Measurements from ENCODE around the gene KLRC2.
"Not testable (repeated sequence)": the region's sequence is repeated elsewhere in the genome, so short reads cannot be mapped to it uniquely, and the experiment has no call there.

KLRC2 gene

DNA sequence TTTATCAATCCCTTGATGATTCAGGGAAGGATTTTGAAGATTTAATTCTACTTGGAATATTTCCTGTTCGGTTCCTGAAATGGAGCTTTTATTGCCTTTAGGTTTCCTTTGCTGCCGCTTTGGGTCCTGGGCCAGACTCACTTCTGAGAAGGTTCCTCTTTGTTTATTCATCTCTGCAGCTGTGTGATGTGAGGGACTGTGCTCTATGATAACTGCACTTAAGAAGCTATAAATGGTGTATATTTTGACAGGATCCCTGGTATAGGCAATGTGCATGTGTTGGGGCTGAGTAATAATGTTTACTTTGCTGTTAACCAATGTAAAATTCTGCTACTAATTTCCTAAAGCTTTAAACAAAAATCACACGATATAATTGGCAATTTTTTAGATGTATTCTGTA lies at the start of gene KLRC2:
Gene KLRC2 (minus strand): TSS at position 195 of the 400 bp plus-strand sequence. CDS start 24 bp downstream, at position 171.
- DNase-seq, result peak in 1 of 10 donors; percentile 36
- intact Hi-C loops (cut with DNase I), result not testable (repeated sequence)

- DNase-seq; intact Hi-C loops (cut with DNase I): not testable (repeated sequence)
These were observed 46.1 kb upstream of the KLRC2 start for GRCh38 chr12:10481901-10482300.

DNA sequence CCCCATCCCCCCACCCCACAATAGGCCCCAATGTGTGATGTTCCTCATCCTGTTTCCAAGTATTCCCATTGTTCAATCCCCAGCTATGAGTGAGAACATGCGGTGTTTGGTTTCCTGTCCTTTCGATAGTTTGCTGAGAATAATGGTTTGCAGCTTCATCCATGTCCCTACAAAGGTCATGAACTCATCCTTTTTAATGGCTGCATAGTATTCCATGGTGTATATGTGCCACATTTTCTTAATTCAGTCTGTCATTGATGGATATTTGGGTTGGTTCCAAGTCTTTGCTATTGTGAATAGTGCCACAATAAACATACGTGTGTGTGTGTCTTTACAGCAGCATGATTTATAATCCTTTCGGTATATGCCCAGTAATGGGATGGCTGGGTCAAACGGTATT lies 37.0 kb upstream of the KLRC2 start:
- intact Hi-C loops (cut with DNase I); DNase-seq: not testable (repeated sequence)

DNA sequence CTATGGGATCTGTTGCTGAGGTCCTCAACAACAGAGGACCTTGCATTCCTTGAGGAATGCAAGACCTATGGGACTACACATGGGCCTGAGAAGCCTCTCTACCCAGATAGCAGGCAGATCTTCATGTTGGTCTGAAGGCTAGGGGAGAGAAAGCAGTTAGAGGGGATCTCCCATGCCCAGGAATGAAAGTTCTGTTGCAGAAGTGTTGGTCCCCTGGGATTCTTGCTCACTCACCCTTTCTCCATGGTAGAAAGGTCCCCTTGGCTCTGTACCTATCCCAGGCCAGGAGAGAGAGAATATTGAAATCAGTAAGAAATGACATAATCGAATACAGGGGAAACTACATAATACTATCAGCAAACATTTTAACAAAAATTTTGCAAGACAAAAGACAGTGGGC lies 33.9 kb upstream of the KLRC2 start:
- no peak for DNase-seq
- intact Hi-C loops (cut with DNase I), result no loop called here

DNA sequence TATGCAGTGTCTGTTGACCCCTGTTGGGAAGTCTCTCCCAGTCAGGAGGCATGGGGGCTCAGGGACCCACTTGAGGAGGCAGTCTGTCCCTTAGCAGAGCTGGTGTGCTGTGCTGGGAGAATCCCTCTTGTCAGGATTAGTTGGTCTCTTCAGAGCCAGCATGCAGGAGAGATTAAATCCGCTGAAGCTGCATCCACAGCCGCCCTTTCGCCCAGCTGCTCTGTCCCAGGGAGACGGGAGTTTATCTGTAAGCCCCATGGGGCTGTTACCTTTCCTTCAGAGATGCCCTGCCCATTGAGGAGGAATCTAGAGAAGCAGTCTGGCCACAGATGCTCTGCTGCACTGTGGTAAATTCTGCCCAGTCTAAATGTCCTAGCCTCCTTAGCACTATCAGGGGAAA lies 30.5 kb upstream of the KLRC2 start:
- DNase-seq, result peak in 1 of 10 donors; percentile 72
- intact Hi-C loops (cut with DNase I), result no loop called here

GRCh38 chr12:10457760-10458159 lies 21.9 kb upstream of the KLRC2 start:
- no peak for DNase-seq
- intact Hi-C loops (cut with DNase I), result no loop called here

DNA sequence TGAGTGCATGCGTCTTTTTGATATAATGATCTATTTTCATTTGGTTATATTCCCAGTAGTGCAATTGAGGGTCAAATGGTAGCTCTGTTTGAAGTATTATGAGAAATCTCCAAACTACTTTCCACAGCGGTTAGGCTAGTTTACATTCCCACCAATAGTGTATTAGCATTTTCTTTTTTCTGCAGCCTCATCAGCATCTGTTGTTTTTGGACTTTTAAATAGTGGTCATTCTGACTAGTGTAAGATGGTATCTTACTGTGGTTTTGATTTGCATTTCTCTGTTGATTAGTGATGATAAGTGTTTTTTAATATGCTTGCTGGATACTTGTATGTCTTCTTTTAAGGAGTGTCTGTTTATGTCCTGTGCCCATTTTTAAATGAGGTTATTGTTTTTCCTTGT lies 21.0 kb upstream of the KLRC2 start:
- intact Hi-C loops (cut with DNase I), result no loop called here
- no peak for DNase-seq

GRCh38 chr12:10455766-10456165 lies 20.0 kb upstream of the KLRC2 start:
- DNase-seq, result no peak
- intact Hi-C loops (cut with DNase I), result no loop called here

GRCh38 chr12:10454531-10454930 lies 18.7 kb upstream of the KLRC2 start:
- intact Hi-C loops (cut with DNase I), result no loop called here
- DNase-seq, result no peak

GRCh38 chr12:10453156-10453555 lies 17.3 kb upstream of the KLRC2 start, which contains the start of gene KLRC1:
KLRC1 (minus strand) TSS chr12:10453377; CDS start chr12:10451156, 2,221 bp downstream.
- intact Hi-C loops (cut with DNase I), result no loop called here
- DNase-seq, result no peak

GRCh38 chr12:10448236-10448635 lies 12.4 kb upstream of the KLRC2 start:
- intact Hi-C loops (cut with DNase I), result no loop called here
- peak in 1 of 10 donors; percentile 61 for DNase-seq

- intact Hi-C loops (cut with DNase I); DNase-seq: not testable (repeated sequence)
These were observed 10.2 kb upstream of the KLRC2 start for GRCh38 chr12:10446052-10446451.

GRCh38 chr12:10441144-10441543 lies 5.3 kb upstream of the KLRC2 start:
- DNase-seq, result peak in 1 of 10 donors; percentile 52
- intact Hi-C loops (cut with DNase I), result not testable (repeated sequence)

GRCh38 chr12:10439608-10440274 lies 3.9 kb upstream of the KLRC2 start:
- intact Hi-C loops (cut with DNase I), result not testable (repeated sequence)

DNA sequence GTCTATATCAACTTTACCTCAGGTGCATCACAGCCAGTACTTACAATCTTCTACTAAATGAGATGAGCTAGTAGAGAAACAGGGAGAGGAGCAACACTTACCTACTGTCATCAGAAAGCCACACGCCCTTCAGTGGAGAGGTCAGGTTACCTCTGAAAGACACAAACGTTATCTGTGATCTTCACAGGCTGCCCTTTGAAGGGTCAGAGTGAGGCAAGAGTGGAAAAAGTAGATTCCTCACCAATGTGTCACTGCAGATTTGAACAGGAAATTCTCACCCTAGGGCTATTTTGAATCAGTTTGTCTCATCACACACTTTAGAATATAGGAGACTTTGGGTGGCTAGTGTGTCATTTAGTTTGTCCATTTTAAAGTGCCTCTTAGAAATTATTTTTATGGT lies 1.8 kb upstream of the KLRC2 start:
- intact Hi-C loops (cut with DNase I); DNase-seq: not testable (repeated sequence)

More at GRCh38 chr12:10439608-10440274, 3.9 kb upstream of the KLRC2 start:
- DNase-seq, result not testable (repeated sequence)

DNA sequence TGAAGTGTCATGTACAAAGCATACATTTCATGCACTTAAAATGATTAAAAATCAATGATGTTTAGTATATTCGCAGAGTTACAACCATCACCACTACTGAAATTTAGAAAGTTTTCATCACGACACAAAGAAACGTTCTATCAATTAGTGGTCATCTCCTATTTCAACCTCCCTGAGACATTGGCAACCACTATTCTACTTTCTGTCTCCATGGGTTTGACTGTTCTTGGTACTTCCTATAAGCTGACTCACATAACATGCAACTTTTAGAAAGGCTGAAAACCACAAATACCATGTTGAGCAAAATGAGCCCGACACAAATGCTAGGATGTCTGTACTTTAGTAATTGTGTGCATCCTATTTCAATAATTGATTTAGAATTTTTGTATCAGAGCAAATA lies 5.2 kb downstream of the KLRC2 start:
- DNase-seq; intact Hi-C loops (cut with DNase I): not testable (repeated sequence)

DNA sequence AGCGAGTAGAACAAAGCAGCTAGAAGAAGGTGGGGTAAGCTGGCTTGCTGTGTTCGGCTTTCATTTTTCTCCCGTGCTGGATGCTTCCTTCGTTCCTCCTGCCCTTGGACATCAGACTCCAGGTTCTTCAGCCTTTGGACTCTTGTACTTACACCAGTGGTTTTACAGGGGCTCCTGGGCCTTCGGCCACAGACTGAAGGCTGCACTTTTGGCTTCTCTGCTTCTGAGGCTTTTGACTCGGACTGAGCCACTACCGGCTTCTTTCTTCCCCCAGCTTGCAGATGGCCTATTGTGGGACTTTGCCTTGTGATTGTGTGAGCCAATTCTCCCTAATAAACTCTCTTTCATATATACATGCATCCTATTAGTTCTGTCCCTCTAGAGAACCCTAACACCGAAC lies 9.9 kb downstream of the KLRC2 start:
- intact Hi-C loops (cut with DNase I), result not testable (repeated sequence)
- DNase-seq, result peak in 4 of 10 donors; percentile 16 to 78 (median 45)

DNA sequence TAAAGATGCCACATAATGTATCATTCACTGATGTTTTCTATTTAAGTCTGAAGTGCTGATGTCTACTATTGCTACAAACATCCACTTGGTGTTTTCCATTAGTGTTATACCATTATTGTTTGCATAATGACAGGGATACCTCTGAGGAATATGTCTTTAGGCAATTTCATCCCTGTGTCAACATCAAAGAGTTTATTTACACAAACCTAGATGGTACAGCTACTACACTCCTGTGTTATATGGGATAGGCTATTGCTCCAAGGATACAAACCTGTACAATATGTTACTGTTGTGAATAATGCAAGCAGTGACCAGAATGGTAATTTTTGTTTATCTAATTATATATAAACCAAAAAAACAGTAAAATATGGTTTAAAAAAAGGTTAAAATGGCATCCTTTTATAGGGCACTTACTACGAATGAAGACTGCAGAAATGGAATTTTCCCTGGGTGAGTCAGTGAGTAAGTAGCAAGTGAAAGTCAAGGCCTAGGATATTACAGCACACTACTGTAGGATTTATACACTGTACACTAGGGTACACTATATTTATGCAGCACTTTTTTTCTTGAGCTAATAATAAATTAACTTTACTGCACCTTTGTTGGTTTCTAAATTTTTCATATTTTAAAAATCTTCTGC lies 11.4 kb downstream of the KLRC2 start:
- intact Hi-C loops (cut with DNase I); DNase-seq: not testable (repeated sequence)

DNA sequence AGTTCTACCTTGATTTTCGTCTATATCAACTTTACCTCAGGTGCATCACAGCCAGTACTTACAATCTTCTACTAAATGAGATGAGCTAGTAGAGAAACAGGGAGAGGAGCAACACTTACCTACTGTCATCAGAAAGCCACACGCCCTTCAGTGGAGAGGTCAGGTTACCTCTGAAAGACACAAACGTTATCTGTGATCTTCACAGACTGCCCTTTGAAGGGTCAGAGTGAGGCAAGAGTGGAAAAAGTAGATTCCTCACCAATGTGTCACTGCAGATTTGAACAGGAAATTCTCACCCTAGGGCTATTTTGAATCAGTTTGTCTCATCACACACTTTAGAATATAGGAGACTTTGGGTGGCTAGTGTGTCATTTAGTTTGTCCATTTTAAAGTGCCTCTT lies 13.7 kb downstream of the KLRC2 start:
- intact Hi-C loops (cut with DNase I); DNase-seq: not testable (repeated sequence)

DNA sequence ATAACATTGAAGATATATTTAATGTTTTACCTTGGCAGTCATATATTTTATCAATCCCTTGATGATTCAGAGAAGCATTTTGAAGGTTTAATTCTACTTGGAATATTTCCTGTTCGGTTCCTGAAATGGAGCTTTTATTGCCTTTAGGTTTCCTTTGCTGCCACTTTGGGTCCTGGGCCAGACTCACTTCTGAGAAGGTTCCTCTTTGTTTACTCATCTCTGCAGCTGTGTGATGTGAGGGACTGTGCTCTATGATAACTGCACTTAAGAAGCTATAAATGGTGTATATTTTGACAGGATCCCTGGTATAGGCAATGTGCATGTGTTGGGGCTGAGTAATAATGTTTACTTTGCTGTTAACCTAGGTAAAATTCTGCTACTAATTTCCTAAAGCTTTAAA lies 15.5 kb downstream of the KLRC2 start, which contains the start of gene KLRC3:
Gene KLRC3 (minus strand): TSS at position 262 of the 400 bp plus-strand sequence. CDS start 45 bp downstream, at position 217.
- intact Hi-C loops (cut with DNase I); DNase-seq: not testable (repeated sequence)

DNA sequence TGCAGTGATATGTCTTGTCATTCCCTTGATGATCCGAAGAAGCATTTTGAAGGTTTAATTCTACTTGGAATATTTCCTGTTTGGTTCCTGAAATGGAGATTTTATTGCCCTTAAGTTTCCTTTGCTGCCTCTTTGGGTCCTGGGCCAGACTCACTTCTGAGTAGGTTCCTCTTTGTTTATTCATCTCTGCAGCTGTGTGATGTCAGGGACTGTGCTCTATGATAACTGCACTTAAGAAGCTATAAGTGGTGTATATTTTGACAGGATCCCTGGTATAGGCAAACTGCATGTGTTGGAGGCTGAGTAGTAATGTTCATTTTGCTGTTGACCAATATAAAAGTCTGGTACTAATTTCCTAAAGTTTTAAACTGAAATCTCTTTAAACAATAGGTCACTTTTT lies 26.4 kb downstream of the KLRC2 start, which contains the start of gene KLRC4:
Gene KLRC4 (minus strand): TSS at position 366 of the 400 bp plus-strand sequence. CDS start 182 bp downstream, at position 184.
- no peak for DNase-seq
- intact Hi-C loops (cut with DNase I), result no loop called here

GRCh38 chr12:10408842-10409241 lies 27.0 kb downstream of the KLRC2 start:
- no peak for DNase-seq
- intact Hi-C loops (cut with DNase I), result no loop called here
